HL-60 (cell line): ENCODE measurements around the gene TDRD3.
A peak's percentile ranks its signal among the peaks of the same experiment; 100 is the strongest.

Source experiments
- DNase-seq, 2 experiments: peaks; one replicate each; pipeline ENCODE4 v3.0.0-alpha.2; 2010 to 2020; ENCODE audit warnings: low read depth in 1 of 2, low spot score in 1 of 2
- H3K27ac ChIP-seq: fragments of 250-450 bp; sonication (Bioruptor Pico); replicated peaks from 2 replicates; pipeline ENCODE4 v1.5.1; 2020; ENCODE audit warnings: mild to moderate bottlenecking, moderate library complexity
- H3K27me3 ChIP-seq: fragments of 250-450 bp; sonication (Bioruptor Pico); 2 replicates; pipeline ENCODE4 v1.5.1; 2021; ENCODE audit warnings: mild to moderate bottlenecking, moderate library complexity; ENCODE audit not compliant: insufficient read depth, poor library complexity, severe bottlenecking
- H3K4me3 ChIP-seq: replicated peaks from 2 replicates; pipeline ENCODE4 v1.5.1; 2011; ENCODE audit warnings: mild to moderate bottlenecking, control low read depth, low read length; ENCODE audit not compliant: insufficient read depth
- GABPA ChIP-seq: IDR thresholded peaks from 2 replicates; pipeline ENCODE4 v1.6.1; 2012; ENCODE audit warnings: low read depth
- POLR2AphosphoS5 ChIP-seq: IDR thresholded peaks from 2 replicates; pipeline ENCODE4 v1.6.1; 2012; ENCODE audit warnings: low read depth
- SPI1 ChIP-seq: IDR thresholded peaks from 2 replicates; pipeline ENCODE4 v1.6.1; 2012; ENCODE audit warnings: low read depth, mild to moderate bottlenecking, borderline replicate concordance
- TF ChIP-seq, protein P1 (sequence below): IDR thresholded peaks from one replicate; pipeline ENCODE4 v1.5.1; 2011; ENCODE audit warnings: low read length, control low read depth, inconsistent platforms; ENCODE audit not compliant: insufficient read depth
- TF ChIP-seq, protein P2 (sequence below): IDR thresholded peaks from 2 replicates; pipeline ENCODE4 v1.6.1; 2012; ENCODE audit warnings: low read depth; ENCODE audit not compliant: insufficient replicate concordance

The TDRD3 gene

GRCh38 chr13:60479273-60479672, 82.3 kb downstream of the TDRD3 start:
- DNase-seq, result no peak
- TF ChIP-seq POLR2AphosphoS5, result no peak
- TF ChIP-seq, protein P1, sequence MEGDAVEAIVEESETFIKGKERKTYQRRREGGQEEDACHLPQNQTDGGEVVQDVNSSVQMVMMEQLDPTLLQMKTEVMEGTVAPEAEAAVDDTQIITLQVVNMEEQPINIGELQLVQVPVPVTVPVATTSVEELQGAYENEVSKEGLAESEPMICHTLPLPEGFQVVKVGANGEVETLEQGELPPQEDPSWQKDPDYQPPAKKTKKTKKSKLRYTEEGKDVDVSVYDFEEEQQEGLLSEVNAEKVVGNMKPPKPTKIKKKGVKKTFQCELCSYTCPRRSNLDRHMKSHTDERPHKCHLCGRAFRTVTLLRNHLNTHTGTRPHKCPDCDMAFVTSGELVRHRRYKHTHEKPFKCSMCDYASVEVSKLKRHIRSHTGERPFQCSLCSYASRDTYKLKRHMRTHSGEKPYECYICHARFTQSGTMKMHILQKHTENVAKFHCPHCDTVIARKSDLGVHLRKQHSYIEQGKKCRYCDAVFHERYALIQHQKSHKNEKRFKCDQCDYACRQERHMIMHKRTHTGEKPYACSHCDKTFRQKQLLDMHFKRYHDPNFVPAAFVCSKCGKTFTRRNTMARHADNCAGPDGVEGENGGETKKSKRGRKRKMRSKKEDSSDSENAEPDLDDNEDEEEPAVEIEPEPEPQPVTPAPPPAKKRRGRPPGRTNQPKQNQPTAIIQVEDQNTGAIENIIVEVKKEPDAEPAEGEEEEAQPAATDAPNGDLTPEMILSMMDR, result no peak
- TF ChIP-seq, protein P2, sequence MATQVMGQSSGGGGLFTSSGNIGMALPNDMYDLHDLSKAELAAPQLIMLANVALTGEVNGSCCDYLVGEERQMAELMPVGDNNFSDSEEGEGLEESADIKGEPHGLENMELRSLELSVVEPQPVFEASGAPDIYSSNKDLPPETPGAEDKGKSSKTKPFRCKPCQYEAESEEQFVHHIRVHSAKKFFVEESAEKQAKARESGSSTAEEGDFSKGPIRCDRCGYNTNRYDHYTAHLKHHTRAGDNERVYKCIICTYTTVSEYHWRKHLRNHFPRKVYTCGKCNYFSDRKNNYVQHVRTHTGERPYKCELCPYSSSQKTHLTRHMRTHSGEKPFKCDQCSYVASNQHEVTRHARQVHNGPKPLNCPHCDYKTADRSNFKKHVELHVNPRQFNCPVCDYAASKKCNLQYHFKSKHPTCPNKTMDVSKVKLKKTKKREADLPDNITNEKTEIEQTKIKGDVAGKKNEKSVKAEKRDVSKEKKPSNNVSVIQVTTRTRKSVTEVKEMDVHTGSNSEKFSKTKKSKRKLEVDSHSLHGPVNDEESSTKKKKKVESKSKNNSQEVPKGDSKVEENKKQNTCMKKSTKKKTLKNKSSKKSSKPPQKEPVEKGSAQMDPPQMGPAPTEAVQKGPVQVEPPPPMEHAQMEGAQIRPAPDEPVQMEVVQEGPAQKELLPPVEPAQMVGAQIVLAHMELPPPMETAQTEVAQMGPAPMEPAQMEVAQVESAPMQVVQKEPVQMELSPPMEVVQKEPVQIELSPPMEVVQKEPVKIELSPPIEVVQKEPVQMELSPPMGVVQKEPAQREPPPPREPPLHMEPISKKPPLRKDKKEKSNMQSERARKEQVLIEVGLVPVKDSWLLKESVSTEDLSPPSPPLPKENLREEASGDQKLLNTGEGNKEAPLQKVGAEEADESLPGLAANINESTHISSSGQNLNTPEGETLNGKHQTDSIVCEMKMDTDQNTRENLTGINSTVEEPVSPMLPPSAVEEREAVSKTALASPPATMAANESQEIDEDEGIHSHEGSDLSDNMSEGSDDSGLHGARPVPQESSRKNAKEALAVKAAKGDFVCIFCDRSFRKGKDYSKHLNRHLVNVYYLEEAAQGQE, result no peak
- no peak for TF ChIP-seq SPI1
- no peak for TF ChIP-seq GABPA
- no peaks in the 10 kb centered on the region for H3K27me3 ChIP-seq
- no peak overlapping the region for H3K27ac ChIP-seq
- no peak overlapping the region for H3K4me3 ChIP-seq

DNA sequence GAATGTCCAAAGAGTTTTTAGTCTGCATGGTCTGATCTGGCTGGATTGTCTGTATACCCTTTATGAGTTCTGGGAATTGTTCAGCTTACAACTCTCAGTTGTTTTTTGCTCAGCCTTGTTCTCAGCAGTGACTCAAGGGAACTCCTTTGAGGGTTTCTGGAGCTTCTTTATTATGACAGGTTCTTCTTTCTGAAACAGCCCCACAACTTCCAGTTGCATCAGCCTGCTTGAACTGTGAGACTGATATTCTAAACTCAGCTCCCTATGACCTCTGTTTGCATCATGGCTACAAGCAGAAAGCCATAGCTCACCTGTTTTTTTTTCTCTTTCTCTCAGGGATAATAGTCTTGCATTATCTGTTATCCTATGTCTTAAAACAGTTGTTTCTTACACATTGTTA, 85.0 kb downstream of the TDRD3 start:
- DNase-seq, result peak in 1 of 2 experiments; percentile 54
- TF ChIP-seq, protein P2, result no peak
- TF ChIP-seq GABPA, result no peak
- no peak for TF ChIP-seq POLR2AphosphoS5
- no peak for TF ChIP-seq SPI1
- TF ChIP-seq, protein P1, result no peak
- Histone ChIP-seq H3K4me3 (no peak overlapping the region), H3K27ac (peak overlapping the region; percentile 29), H3K27me3 (no peaks in the 10 kb centered on the region)

DNA sequence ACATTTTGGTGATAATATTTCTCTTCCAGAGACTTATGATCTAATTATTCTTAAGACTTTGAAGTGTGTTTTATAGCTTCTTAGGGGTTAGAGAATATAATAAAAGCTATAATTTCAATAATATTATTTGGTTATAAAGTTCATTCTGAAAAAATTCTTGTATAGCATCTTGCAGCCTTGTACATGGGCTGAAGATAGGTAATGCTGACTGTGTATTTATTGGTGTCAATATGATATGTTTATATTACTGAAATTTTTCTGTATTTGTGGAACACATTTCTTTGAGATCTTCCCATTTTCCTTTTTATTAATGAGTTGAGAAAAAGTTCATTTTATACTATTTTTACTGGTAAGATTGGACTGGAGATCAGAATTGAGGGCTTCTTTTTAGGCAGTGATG, 87.8 kb downstream of the TDRD3 start:
- no peak for DNase-seq
- H3K4me3 ChIP-seq, result no peak overlapping the region
- H3K27me3 ChIP-seq, result no peaks in the 10 kb centered on the region
- H3K27ac ChIP-seq, result no peak overlapping the region
- TF ChIP-seq, protein P2, result no peak
- TF ChIP-seq POLR2AphosphoS5, result no peak
- TF ChIP-seq SPI1, result no peak
- no peak for TF ChIP-seq GABPA
- TF ChIP-seq, protein P1, result no peak
